GM18858 (cell line): Measurements from ENCODE around the gene UBE2E2.

Source experiments
- ATAC-seq: cut with Tn5 transposase; IDR thresholded peaks from one replicate; pipeline ENCODE4 v1.9.1; 2021; ENCODE audit not compliant: unreplicated experiment

The UBE2E2 gene

DNA sequence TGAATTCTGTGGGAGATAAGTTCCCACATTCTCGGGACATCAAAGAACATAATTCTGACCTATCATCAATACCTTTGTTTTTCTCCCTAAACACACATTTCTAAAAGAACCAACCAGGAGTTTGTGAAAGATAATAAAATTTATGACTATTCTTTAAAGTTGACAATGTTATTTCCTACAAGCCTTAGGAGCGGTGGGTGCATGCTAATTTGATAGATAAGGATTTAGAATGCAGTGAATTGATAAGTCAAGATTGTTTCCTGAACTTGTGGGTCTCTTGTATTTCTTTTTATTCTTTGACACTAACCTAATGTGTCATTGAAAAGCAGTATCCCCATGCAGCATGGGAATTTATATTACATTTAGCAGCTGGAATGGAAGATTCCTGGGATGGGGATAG lies 10.3 kb upstream of the UBE2E2 start:
- no peak for ATAC-seq

DNA sequence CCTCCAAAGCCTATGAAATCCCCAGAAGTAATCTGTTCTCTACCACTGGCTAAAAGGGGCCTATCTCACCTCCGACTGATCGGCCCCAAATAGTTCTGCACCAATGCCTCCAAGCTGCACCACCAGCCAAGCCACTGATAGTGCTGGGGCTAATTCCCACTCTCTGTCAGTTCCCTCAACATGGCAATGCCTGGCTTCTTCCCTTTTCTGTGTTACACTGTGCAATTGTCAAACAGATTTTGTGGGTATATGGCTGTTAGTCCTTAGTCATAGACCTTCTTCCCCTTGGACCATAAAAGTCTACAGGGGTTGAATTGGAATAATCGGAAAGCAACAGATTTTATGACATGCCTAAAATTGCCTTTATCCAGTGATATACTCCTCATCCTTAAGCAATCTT lies 9.3 kb upstream of the UBE2E2 start:
- ATAC-seq, result no peak

DNA sequence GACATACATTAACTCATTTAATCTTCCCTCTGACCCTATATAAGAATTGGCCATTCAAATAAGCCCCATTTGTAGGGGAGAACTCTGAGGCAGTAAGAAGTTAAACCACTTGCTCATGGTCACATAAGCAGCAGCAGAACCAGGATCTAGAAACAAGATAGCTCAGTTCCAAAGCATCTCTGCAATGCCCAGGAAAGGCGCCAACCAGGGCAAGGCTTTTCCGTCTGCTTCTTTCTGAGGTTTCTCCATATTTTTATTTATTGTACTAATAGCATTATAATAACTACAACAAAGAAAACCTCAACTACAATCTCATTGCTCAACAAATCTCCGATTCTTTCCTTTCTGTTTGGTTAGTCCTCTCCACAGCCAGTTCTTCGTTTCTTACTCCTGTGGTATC lies 4.3 kb upstream of the UBE2E2 start:
- ATAC-seq, result no peak

DNA sequence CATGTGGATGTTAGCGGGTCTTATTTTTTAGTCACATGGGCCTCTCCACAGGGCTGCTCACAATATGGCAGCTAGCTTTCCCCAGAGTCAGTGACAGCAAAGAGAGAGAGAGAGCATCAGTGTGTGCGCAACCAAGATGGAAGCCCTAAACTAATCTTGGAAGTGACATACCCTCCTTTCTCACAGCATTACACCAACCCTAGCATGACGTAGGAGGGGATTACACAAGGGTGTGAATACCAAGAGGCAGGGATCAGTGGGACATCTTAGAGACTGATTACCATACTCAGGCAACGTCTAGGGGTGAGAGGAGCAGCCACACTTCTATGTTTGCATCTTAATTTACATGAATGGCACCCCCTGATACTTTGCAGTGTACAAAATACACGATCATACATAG lies 3.5 kb upstream of the UBE2E2 start:
- no peak for ATAC-seq

DNA sequence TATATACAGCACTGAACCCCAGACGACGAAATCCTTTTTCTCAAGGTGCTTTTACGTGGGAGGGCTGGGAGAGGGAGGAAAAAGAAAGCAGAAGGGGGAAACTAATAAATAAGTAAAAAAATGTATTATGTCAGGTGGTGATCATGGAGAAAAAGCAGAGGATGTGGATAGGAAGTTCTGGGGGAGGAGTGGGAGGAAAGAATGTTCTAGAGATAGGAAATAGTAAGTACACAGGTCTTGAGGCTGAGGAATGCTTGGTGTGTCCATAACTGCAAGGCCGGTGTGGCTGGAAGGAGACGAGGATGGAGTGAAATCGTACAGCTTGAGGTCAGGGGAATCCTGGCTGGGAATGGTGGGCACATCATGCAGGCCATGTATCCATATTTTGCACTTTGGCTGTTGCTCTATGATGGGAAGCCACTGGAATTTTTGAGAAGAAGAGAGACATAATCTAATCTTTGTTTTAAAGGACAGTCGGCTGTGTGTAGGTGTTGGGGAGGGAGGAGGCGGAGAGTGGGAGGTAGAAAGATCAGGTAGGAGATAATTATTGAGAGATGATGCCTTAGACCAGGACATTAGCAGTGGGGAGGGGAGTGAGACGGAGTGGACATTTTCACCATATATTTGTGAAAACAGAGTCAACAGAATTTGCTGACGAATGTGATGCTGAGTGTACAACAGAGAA lies 1.8 kb upstream of the UBE2E2 start:
- ATAC-seq, result no peak

DNA sequence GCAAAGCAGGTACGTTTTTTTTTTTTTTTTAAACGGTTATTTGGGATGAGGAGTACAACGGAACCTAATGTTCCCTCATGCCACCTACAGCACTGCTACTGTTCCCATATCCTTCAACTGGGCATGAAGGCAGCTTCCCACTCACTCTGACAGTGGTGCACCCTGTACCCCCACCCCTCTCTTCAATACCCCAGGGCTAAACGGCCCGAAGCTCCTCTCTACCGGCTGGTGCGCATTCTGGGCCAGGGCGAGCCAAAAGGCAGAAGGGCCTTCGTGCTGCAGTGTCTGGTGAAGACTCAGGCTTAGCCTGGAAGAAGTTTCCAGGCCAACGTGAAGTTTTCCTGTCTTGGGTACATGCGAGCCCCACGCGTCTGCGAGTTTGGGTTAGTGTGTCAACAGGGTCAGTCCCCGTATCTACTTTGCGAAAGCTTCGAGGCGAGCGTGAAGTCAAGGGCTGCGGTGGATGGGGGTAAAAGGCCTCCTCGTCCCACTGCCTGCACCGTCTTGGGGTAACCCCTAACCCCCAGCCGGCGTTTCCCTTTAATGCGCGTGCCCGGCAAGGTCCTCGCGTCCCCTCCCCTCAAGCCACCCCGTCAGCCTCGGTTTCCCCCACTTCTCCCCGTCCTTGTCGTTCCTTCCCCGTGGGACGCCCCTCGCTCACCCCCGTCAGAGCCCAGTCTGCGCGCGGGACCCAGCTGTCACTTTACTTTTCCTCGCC lies 765 bp upstream of the UBE2E2 start:
- ATAC-seq, result peak; percentile 17

DNA sequence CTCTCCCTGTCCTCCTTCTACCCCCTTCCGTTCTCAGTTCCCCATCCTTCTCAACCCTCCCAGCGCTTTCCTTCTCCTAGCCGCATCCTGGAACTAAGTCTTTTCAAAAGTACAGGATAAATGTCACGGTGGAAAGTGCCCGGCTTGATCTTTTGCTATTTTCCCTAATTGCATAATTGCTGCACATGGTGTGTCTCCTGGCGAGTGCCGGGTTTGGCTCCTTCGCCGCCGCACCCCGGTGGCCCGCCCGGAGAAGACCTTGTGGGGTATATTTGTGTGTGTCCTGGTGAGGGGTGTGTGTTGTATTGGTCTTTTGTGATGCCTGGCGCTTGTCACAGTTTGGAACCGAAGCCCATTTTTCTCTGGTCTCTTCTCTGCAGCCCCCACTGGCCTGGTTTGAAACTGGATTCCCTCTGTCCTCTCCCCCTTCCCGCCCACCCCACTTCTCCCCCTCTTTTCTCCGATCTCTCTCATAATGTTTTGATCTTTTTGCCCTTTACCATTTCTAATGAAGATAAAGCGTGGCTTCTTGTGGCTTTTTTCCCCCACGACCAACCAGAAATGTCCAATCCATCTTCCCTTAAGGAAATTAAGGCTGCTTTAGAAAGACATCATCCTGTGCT lies 692 bp downstream of the UBE2E2 start:
- no peak for ATAC-seq

DNA sequence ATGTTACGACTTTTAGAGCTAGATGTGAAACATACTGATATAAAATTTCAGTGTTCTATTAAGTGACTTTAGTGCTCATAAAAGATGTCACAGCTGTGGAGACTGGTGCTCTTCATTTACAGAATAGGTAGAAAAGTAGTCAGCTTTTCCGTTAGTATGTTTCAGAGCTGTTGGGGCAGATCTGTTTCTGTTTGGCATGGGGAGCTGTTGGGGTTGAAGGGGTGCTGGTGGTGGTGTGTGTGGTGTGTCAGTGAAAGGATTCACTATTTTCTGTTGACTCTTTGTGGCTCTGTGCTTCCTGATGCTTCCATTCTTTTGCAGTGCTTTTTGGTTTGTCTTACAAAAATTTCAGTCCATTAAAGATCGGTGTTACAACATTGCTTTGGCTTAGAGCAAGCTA lies 3.2 kb downstream of the UBE2E2 start:
- ATAC-seq, result no peak

DNA sequence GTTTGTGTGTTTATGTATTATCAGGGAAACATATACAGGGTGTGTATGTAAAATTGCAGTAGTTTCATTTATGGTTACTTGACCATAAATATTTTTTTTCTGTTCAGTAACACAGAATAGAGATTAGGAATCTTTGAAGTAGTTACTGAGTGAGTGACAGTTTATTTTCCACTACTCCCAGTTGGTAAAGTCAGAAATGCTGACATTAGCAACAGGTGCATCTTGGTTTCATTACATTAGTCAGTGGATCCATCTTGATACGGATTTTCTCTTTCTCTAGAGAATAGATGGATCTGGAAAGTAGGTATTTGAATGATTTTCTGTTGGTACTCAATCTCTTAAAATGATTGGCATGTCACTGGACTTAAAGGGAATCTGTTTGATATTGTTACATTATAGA lies 6.0 kb downstream of the UBE2E2 start:
- ATAC-seq, result no peak

DNA sequence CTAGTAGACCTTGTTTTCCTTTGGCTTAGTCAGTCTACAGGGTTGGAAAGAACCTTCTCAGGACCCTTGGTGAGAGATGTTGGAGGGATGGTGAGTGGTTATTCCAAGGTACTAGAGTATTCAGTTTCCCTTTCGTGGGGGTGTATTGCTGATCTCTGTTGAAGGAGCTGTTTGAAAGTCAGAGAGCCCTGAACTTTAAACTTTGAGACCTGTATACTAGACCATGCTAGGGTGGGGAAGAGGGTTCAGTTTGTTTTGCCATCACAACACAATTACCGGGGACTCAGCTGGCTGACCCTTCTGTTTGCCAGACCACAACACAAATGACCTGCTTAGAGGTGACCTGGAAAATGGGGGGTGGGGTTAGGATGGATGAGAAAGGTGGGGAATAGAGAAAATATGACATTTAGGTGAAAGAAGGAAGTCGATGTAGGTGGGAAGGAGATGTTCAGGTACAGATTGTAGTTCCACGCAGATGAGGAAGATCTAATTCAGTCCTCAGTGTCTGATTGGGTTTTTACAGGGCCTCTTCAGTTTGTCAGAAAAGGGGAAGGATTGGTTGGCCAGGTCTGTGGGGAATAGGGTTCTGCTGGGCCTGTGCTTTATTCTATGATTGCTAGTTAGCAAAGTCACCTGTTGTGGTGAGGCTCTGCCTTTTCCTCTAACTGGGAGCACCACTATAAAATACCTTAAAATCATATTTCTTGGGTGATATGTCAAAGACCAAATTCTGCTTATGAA lies 6.8 kb downstream of the UBE2E2 start:
- no peak for ATAC-seq

DNA sequence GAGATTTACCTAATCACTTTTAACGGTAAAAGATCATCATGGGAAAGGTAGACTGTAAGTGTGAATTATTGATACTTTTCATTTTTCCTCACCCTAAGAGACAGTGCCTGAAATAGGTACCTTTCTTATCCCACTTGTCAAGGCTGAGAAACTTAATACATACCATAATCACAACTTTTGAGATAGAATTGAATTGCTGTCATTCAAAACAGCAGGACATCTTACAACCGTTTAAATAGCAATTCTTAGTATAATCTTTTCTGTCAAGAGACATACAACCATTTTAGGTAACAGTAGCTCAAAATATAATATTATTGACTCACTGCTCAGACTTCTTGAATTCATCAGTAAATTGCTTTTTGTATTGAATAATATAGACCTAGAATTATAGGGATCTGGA lies 10.7 kb downstream of the UBE2E2 start:
- ATAC-seq, result no peak

DNA sequence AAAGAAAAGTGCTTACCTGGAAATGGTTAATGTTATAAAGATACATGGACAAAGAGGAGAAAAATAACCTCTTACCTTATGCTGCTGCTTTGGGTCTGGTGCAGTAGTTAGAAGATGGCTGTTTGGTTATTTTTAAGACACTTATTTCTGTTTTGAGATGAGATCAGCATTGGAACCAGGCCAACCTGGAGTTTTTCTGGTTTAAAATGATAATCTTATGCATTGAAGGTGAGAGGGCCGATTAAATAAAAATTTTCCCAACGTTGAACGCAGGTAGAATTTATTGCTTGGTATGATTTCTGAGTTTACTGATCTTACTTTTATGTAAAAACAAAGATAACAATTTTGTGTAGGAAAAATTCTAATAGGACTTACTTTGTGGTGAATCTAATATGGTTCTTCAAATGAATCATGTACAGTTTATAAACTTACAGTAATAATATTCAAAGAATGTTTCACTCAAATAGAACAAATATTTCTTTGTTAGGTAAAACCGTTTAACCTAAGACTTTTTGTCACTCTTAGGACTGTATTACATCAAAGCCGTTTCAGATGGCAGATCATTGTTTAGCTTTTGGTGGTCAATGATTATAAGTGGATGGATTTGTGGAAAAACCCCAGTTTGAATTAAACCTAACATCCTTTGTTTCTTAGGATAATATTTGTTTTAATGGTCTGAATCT lies 14.9 kb downstream of the UBE2E2 start:
- ATAC-seq, result no peak

DNA sequence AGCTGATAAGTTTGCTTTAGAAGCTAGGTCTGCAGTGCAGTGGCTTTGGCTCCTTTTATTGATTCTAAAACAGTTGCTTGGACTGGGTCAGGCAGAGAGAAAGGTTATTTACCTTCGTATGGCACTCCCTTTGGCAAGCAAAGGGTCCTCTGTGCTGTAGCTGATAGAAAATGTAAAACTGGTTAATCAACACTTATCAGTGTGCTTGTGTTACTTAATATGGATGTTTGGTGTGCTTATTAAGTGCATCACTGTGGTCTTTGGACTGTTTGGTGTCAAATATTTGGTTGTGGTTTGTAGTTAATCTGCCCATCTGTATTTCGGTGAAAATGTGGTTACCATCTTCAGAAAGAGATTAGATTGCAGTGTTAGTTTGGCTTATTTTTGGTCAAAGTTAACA lies 16.0 kb downstream of the UBE2E2 start:
- ATAC-seq, result peak; percentile 41

DNA sequence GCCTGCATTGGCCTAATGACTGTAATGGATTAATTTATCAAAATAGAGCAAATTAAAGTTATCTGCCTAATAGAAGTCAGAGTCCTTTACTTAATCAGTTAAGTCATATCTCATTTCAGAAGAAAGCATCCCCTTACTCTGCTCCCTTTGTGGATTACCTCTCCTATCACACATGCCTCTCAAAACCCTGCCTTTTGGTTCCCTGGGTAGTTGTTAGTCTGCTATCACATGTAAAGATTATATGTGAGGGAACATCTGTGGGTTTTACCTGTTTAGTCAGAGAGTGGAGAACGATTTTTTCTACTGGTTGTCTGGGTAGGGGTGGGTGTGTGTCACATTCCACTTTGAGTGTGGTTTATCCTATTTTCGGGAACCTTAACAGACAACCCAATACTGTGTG lies 16.4 kb downstream of the UBE2E2 start:
- peak; percentile 37 for ATAC-seq

DNA sequence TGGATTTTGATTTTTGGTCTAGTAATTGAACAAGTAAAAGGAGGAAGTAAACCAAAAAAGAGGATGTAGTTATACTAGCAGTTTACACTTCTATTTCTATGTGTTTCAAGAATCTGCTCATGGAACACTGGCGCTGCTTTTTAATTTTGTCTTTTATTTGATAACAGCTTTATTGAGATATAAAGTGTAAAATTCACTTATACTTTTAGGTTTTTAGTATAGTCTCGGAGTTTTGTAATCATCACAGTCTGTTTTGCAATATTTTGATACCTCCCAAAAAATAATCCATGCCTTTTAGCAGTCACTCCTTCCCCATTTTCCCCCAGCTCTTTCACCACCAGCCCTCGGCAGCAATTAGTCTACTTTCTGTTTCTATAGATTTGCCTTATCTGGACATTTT lies 18.0 kb downstream of the UBE2E2 start:
- ATAC-seq, result no peak

DNA sequence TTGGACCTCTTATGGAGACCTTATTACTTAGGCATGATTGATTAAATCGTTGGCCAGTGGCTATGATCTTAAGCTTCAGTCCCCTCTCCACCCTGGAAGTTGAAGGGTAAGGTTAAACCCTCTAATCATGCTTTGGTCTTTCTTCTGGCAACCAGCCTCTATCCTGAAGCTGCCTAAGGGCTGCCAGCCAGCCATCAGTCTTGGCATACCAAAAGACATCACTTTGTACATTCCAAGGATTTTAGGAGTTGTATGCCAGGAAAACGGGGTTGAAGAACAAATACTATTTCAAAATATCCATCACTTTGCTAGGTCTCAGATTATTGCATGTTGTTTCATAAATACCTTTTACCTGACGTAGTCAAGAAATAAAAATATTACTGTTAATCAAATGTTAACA lies 28.9 kb downstream of the UBE2E2 start:
- ATAC-seq, result no peak

DNA sequence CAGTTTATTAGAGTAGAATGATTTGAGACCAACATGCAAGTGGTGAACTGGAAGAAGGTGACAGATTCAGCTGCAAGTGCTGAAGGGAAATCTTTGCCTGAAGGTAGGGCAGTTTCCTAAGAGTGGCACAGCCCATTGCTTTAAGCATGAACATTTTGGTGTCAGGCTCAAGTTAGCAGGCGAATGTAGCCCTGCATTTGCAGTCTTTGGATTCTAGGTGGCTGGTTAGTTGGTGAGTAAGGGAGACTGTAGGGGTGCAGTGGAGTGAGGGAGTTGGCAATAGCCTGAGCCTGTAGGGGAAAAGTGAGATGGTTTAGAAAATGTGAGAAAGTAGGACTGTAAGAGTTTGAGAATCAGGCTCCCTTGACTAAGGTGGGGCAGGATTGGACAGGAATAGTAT lies 29.7 kb downstream of the UBE2E2 start:
- ATAC-seq, result no peak

DNA sequence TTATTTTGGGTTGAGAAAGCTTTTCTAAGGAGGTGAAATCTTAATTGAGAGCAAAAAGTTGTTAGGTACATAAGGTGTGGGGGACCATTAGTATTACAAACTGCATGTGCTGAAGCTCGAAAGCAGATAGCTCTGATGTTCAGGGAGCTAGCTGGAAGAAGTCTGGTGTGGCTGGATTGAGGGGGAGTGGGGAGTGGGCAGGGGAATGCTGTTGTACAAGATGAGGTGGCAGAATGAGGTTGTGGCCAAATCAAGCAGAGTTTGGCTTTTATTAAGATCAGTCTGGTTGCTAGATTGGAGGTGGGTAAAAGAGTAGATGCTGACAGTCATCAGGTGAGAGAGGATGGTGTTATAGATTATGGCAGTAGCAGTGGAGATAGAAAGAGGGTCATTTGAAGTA lies 32.1 kb downstream of the UBE2E2 start:
- no peak for ATAC-seq

DNA sequence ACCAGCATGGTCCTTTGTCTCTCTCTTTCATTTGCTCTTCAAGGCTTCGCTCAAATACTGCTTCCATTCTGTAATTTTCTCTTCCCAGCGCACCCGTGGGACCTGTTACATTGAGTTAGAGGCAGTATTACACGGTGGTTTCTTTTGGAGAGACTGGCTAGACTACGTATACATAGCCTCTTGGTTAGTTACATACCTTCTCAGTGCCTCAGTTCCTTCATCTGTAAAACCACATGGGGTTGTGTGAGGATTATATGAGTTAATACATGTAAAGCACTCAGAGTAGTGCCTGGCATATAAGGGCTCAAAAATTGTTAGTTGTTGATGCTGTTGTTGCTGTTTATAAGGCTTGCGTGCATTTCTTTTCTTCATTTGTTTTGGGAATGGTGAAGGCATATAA lies 33.8 kb downstream of the UBE2E2 start:
- no peak for ATAC-seq

DNA sequence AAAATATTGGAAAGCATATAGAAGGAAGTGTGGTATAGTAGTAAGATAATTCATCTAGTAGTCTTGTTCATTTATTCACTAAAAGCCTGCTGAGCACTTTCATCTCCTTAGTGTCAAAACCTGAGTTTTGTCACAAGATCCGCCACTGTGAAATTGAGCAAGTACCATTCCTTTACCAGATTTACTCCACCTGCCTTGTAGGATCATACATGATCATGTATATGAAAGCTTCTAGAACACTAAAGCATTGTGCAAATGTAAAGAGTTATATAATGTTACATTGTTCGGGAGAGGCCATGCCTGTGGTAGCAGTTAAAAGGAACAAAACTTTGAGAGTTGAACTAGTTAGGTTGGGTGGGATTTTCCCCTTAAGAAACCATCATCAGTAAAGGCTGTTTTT lies 35.0 kb downstream of the UBE2E2 start:
- no peak for ATAC-seq

DNA sequence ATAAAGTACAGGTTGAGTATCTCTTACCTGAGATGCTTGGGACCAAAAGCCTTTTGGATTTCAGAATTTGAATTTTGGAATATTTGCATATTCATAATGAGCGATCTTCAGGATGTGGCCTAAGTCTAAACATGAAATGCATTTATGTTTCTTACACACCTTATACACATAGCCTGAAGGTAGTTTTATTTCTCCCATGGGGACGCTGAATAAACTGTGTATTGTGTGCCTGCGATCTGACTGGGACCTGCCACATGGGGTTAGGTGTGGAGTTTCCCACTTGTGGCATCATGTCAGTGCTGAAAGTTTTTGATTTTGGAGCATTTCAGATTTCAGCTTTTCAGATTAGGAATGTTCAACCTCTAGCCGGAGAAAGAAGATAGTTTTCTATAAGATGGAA lies 35.5 kb downstream of the UBE2E2 start:
- no peak for ATAC-seq
